ENCODE results near the gene NANOGP8.

NANOGP8 gene

GRCh38 chr15:35098737-35099136, 13.6 kb upstream of the NANOGP8 start:
- Histone ChIP-seq H3K4ac (ENCODE audit: low read depth, low read length) (no peak overlapping the region), H3K79me2 (ENCODE audit: control insufficient read depth, insufficient read depth, low read length, poor library complexity) (no peaks in the 10 kb centered on the region), H3K23ac (ENCODE audit: low read length) (no peak overlapping the region), H3K4me3 (ENCODE audit: low read depth, low read length) (no peak overlapping the region), H2BK120ac (ENCODE audit: insufficient read depth, low read length, poor library complexity) (no peak overlapping the region), H2AFZ (ENCODE audit: insufficient read depth, low read length, poor library complexity) (no peak overlapping the region), H2AK5ac (ENCODE audit: low read length) (no peak overlapping the region), H3K27me3 (ENCODE audit: insufficient read depth, low read length) (no peaks in the 10 kb centered on the region), H3K9me3 (ENCODE audit: insufficient read depth, low read depth, low read length) (no peaks in the 10 kb centered on the region), H3K18ac (ENCODE audit: low read length) (no peak overlapping the region), H3K4me2 (ENCODE audit: low read length) (no peak overlapping the region), H2BK12ac (ENCODE audit: low read length) (no peak overlapping the region), H2BK5ac (ENCODE audit: low read depth, low read length, poor library complexity) (no peak overlapping the region), H3K79me1 (ENCODE audit: low read length) (no peaks in the 10 kb centered on the region), H3K36me3 (ENCODE audit: control insufficient read depth in 1 of 2, insufficient read depth in 2 of 2, low read length in 2 of 2) (no peaks in the 10 kb centered on the region), H4K91ac (ENCODE audit: low read depth, low read length) (no peak overlapping the region), H3K14ac (ENCODE audit: low read length) (no peak overlapping the region), H3K27ac (ENCODE audit: low read depth, low read length) (no peak overlapping the region), H3K9ac (ENCODE audit: low read length) (no peak overlapping the region), H3K4me1 (ENCODE audit: control insufficient read depth in 1 of 2, insufficient read depth in 2 of 2, low read length in 2 of 2) (no peaks in the 10 kb centered on the region), H4K12ac (ENCODE audit: low read depth, low read length) (no peak overlapping the region), H4K8ac (ENCODE audit: low read depth, low read length) (no peak overlapping the region)
- DNase-seq = no peak

GRCh38 chr15:35095941-35096340, 10.8 kb upstream of the NANOGP8 start:
- H3K27me3 ChIP-seq (ENCODE audit: insufficient read depth, low read length) = no peaks in the 10 kb centered on the region
- no peak overlapping the region for H3K4ac ChIP-seq (ENCODE audit: low read depth, low read length)
- H3K27ac ChIP-seq (ENCODE audit: low read depth, low read length) = no peak overlapping the region
- H3K4me2 ChIP-seq (ENCODE audit: low read length) = no peak overlapping the region
- WGBS (ENCODE audit: extremely low coverage, insufficient coverage, insufficient read length) = no CpG with 5 or more reads among the region's 4 CpGs
- H3K9ac ChIP-seq (ENCODE audit: low read length) = no peak overlapping the region
- no peak overlapping the region for H3K14ac ChIP-seq (ENCODE audit: low read length)
- no peak overlapping the region for H2BK5ac ChIP-seq (ENCODE audit: low read depth, low read length, poor library complexity)
- no peaks in the 10 kb centered on the region for H3K4me1 ChIP-seq (ENCODE audit: control insufficient read depth in 1 of 2, insufficient read depth in 2 of 2, low read length in 2 of 2)
- DNase-seq = no peak
- H4K8ac ChIP-seq (ENCODE audit: low read depth, low read length) = no peak overlapping the region
- H2AK5ac ChIP-seq (ENCODE audit: low read length) = no peak overlapping the region
- no peak overlapping the region for H4K12ac ChIP-seq (ENCODE audit: low read depth, low read length)
- H3K23ac ChIP-seq (ENCODE audit: low read length) = no peak overlapping the region
- H2BK120ac ChIP-seq (ENCODE audit: insufficient read depth, low read length, poor library complexity) = no peak overlapping the region
- H2AFZ ChIP-seq (ENCODE audit: insufficient read depth, low read length, poor library complexity) = no peak overlapping the region
- no peak overlapping the region for H3K4me3 ChIP-seq (ENCODE audit: low read depth, low read length)
- H3K9me3 ChIP-seq (ENCODE audit: insufficient read depth, low read depth, low read length) = peaks cover 1% of the 10 kb centered on the region
- H3K36me3 ChIP-seq (ENCODE audit: control insufficient read depth in 1 of 2, insufficient read depth in 2 of 2, low read length in 2 of 2) = no peaks in the 10 kb centered on the region
- H2BK12ac ChIP-seq (ENCODE audit: low read length) = no peak overlapping the region
- H3K18ac ChIP-seq (ENCODE audit: low read length) = no peak overlapping the region
- no peaks in the 10 kb centered on the region for H3K79me2 ChIP-seq (ENCODE audit: control insufficient read depth, insufficient read depth, low read length, poor library complexity)
- no peaks in the 10 kb centered on the region for H3K79me1 ChIP-seq (ENCODE audit: low read length)
- no peak overlapping the region for H4K91ac ChIP-seq (ENCODE audit: low read depth, low read length)

- H3K79me2 ChIP-seq (ENCODE audit: control insufficient read depth, insufficient read depth, low read length, poor library complexity) = no peaks in the 10 kb centered on the region
- H2BK12ac ChIP-seq (ENCODE audit: low read length) = no peak overlapping the region
- H3K27ac ChIP-seq (ENCODE audit: low read depth, low read length) = no peak overlapping the region
- H4K12ac ChIP-seq (ENCODE audit: low read depth, low read length) = no peak overlapping the region
- no peak overlapping the region for H3K14ac ChIP-seq (ENCODE audit: low read length)
- DNase-seq = peak in 1 of 2 donors; percentile 10
- peaks cover 1% of the 10 kb centered on the region for H3K9me3 ChIP-seq (ENCODE audit: insufficient read depth, low read depth, low read length)
- no peak overlapping the region for H3K23ac ChIP-seq (ENCODE audit: low read length)
- no peaks in the 10 kb centered on the region for H3K27me3 ChIP-seq (ENCODE audit: insufficient read depth, low read length)
- H3K4ac ChIP-seq (ENCODE audit: low read depth, low read length) = no peak overlapping the region
- no peak overlapping the region for H3K4me2 ChIP-seq (ENCODE audit: low read length)
- no peaks in the 10 kb centered on the region for H3K4me1 ChIP-seq (ENCODE audit: control insufficient read depth in 1 of 2, insufficient read depth in 2 of 2, low read length in 2 of 2)
- no peak overlapping the region for H4K91ac ChIP-seq (ENCODE audit: low read depth, low read length)
- WGBS (ENCODE audit: extremely low coverage, insufficient coverage, insufficient read length) = no CpG with 5 or more reads among the region's 33 CpGs
- no peak overlapping the region for H2BK120ac ChIP-seq (ENCODE audit: insufficient read depth, low read length, poor library complexity)
- H2AK5ac ChIP-seq (ENCODE audit: low read length) = no peak overlapping the region
- H4K8ac ChIP-seq (ENCODE audit: low read depth, low read length) = no peak overlapping the region
- H2BK5ac ChIP-seq (ENCODE audit: low read depth, low read length, poor library complexity) = no peak overlapping the region
- no peak overlapping the region for H3K9ac ChIP-seq (ENCODE audit: low read length)
- H3K79me1 ChIP-seq (ENCODE audit: low read length) = no peaks in the 10 kb centered on the region
- H3K4me3 ChIP-seq (ENCODE audit: low read depth, low read length) = no peak overlapping the region
- no peaks in the 10 kb centered on the region for H3K36me3 ChIP-seq (ENCODE audit: control insufficient read depth in 1 of 2, insufficient read depth in 2 of 2, low read length in 2 of 2)
- H3K18ac ChIP-seq (ENCODE audit: low read length) = no peak overlapping the region
- H2AFZ ChIP-seq (ENCODE audit: insufficient read depth, low read length, poor library complexity) = no peak overlapping the region
These were observed 7.8 kb upstream of the NANOGP8 start for GRCh38 chr15:35092846-35093245.

- Histone ChIP-seq H2BK12ac (ENCODE audit: low read length) (no peak overlapping the region), H3K79me2 (ENCODE audit: control insufficient read depth, insufficient read depth, low read length, poor library complexity) (no peaks in the 10 kb centered on the region), H3K79me1 (ENCODE audit: low read length) (no peaks in the 10 kb centered on the region), H3K27ac (ENCODE audit: low read depth, low read length) (no peak overlapping the region), H4K12ac (ENCODE audit: low read depth, low read length) (no peak overlapping the region), H3K4me1 (ENCODE audit: control insufficient read depth in 1 of 2, insufficient read depth in 2 of 2, low read length in 2 of 2) (no peaks in the 10 kb centered on the region), H3K4me2 (ENCODE audit: low read length) (no peak overlapping the region), H2BK120ac (ENCODE audit: insufficient read depth, low read length, poor library complexity) (no peak overlapping the region), H3K23ac (ENCODE audit: low read length) (no peak overlapping the region), H4K91ac (ENCODE audit: low read depth, low read length) (no peak overlapping the region), H3K36me3 (ENCODE audit: control insufficient read depth in 1 of 2, insufficient read depth in 2 of 2, low read length in 2 of 2) (no peaks in the 10 kb centered on the region), H3K4ac (ENCODE audit: low read depth, low read length) (no peak overlapping the region), H2BK5ac (ENCODE audit: low read depth, low read length, poor library complexity) (no peak overlapping the region), H3K27me3 (ENCODE audit: insufficient read depth, low read length) (no peaks in the 10 kb centered on the region), H3K9me3 (ENCODE audit: insufficient read depth, low read depth, low read length) (peaks cover 1% of the 10 kb centered on the region), H3K4me3 (ENCODE audit: low read depth, low read length) (no peak overlapping the region), H2AK5ac (ENCODE audit: low read length) (no peak overlapping the region), H3K18ac (ENCODE audit: low read length) (no peak overlapping the region), H2AFZ (ENCODE audit: insufficient read depth, low read length, poor library complexity) (no peak overlapping the region), H3K9ac (ENCODE audit: low read length) (no peak overlapping the region), H4K8ac (ENCODE audit: low read depth, low read length) (no peak overlapping the region), H3K14ac (ENCODE audit: low read length) (no peak overlapping the region)
- no peak for DNase-seq
- no CpG with 5 or more reads among the region's 18 CpGs for WGBS (ENCODE audit: extremely low coverage, insufficient coverage, insufficient read length)
These were observed 7.2 kb upstream of the NANOGP8 start for GRCh38 chr15:35092311-35092710.
